Transverse colon (tissue), 4 donors: Measurements from ENCODE around the gene FUZ. TPM values are rescaled to one million over a fixed set of nuclear protein-coding genes. Genes with fewer than 3 reads are reported as not detected.

Experiments
- DNase-seq: peaks from one replicate; pipeline ENCODE4 v3.0.0-alpha.2; 2019
- H3K27ac ChIP-seq, 4 donors: fragments of 200-600 bp; sonication (generic); 2 replicates each; pipeline ENCODE4 v1.5.1; 2016 to 2018; ENCODE audit warnings: inconsistent platforms in 4 of 4
- H3K27me3 ChIP-seq: fragments of 200-600 bp; sonication (generic); 2 replicates; pipeline ENCODE4 v1.5.1; 2017; ENCODE audit warnings: inconsistent platforms
- H3K36me3 ChIP-seq, 4 donors: fragments of 200-600 bp; sonication (generic); 2 replicates each; pipeline ENCODE4 v1.5.1; 2017 to 2019; ENCODE audit warnings: inconsistent platforms in 4 of 4
- H3K4me1 ChIP-seq, 4 donors: fragments of 200-600 bp; sonication (generic); 2 replicates each; pipeline ENCODE4 v1.5.1; 2017 to 2020; ENCODE audit warnings: inconsistent platforms in 4 of 4
- H3K4me3 ChIP-seq, 4 donors: fragments of 200-600 bp; sonication (generic); 1 replicate in 1 of 4; 2 replicates in 3 of 4; pipeline versions ENCODE4 v1.5.1 to v1.6.1; 2017 to 2019; ENCODE audit warnings: inconsistent platforms in 4 of 4
- H3K9me3 ChIP-seq, 2 donors: fragments of 200-600 bp; sonication (generic); 2 replicates each; pipeline ENCODE4 v1.5.1; 2017 to 2019; ENCODE audit warnings: inconsistent platforms in 2 of 2
- CTCF ChIP-seq, 5 experiments: fragments of 200-600 bp in 3 of 5; fragments of 450-650 bp in 2 of 5; sonication (generic) in 3 of 5; IDR thresholded peaks; 1 replicate in 2 of 5; 2 replicates in 3 of 5; pipeline ENCODE4 v1.5.1; 2016 to 2017; ENCODE audit warnings: antibody characterized with exemption in 5 of 5, inconsistent platforms in 3 of 5, mild to moderate bottlenecking in 2 of 5, moderate library complexity in 1 of 5
- EP300 ChIP-seq: sonication (generic); formaldehyde crosslinking; IDR thresholded peaks from one replicate; pipeline ENCODE4 v1.6.1; 2017; ENCODE audit warnings: antibody characterized with exemption, low read depth
- POLR2A ChIP-seq: fragments of 450-650 bp; IDR thresholded peaks from one replicate; pipeline ENCODE4 v1.6.1; 2016; ENCODE audit warnings: antibody characterized with exemption, mild to moderate bottlenecking, moderate library complexity
- POLR2AphosphoS5 ChIP-seq, 3 donors: sonication (generic); formaldehyde crosslinking; IDR thresholded peaks; one replicate each; pipeline ENCODE4 v1.6.1; 2016; ENCODE audit warnings: antibody characterized with exemption in 3 of 3
- WGBS, 2 donors: methylation state at CpG; one replicate each; pipeline ENCODE4 v1.1.5; 2018; ENCODE audit warnings: low coverage in 1 of 2; 5-methylcytosine and 5-hydroxymethylcytosine counted together
- in situ Hi-C, 4 donors: fragments of 200-750 bp; cut with MboI; loops; one replicate each; pipeline versions ENCODE4 v1.15.0 to v1.15.1; 2017; ENCODE audit warnings: low sequenced_read_pairs in 3 of 4, low pct_ligation_motif_present in 1 of 4, low pct_unique_long_range_greater_than_20kb in 1 of 4
- intact Hi-C: fragments of 100-400 bp; cut with DNase I; formaldehyde crosslinking; loops from one replicate; pipeline ENCODE4 v1.15.1; 2023; ENCODE audit warnings: low total_unique reads
- total RNA-seq, 4 donors: library from RNA; depleted of rRNA; stranded (reverse); fragments of >200 nt; gene quantifications; one replicate each; pipeline ENCODE4 v1.1.0, GENCODE V29; 2016

Gene FUZ
- total RNA-seq, 4 donors from 2014 or later = 10.2 to 20.1 (median 13.1) TPM

- intact Hi-C loops = no loop called here
- WGBS, 2 donors = 80 to 100% methylated on average over 2 to 21 of the region's 21 CpGs
- in situ Hi-C loops = loop anchor here in 1 of 4 donors (25.0 kb wide), 1 partner anchor 369 kb away; the partner anchor contains the start of genes RPL13A and RPS11
Measured at GRCh38 chr19:49855676-49856573, 42.8 kb upstream of the FUZ start.

DNA sequence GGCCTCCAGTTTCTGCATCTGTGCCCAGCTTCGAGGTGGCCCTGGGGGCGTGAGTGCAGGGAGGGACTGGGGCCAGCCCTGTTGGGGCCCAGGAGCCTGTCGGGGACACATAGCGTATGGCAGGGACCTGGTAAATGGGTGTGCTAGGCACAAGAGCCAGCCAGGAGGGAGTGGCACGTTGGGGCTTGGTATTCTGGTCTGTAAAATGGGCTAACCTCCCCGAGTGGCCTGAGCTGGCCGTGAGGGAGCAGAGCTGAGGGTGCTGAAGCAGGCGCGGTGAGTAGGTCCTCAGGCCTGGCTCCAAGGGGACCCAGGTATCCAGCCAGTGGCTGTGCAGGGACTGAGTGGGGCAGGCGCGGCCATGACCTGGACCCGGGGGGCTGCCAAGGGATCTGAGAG is 42.2 kb upstream of the FUZ start:
- Histone ChIP-seq H3K4me1 (peaks cover 11 to 21% (median 20%) of the 10 kb centered on the region in 4 donors), H3K27ac (no peak overlapping the region), H3K4me3 (no peak overlapping the region), H3K9me3 (no peaks in the 10 kb centered on the region), H3K27me3 (no peaks in the 10 kb centered on the region), H3K36me3 (peaks cover 0 to 11% (median 2%) of the 10 kb centered on the region in 4 donors)
- TF ChIP-seq CTCF (IDR thresholded peaks at IDR 0.05) (no peak), EP300 (no peak), POLR2AphosphoS5 (IDR thresholded peaks at IDR 0.05) (no peak), POLR2A (no peak)
- no peak for DNase-seq
- 89% methylated on average over 12 of the region's 12 CpGs; no CpG with 5 or more reads in 1 of the 2 donors for WGBS, 2 donors
- in situ Hi-C loops (loop anchor here in 1 of 4 donors (25.0 kb wide), 1 partner anchor 368 kb away; the partner anchor contains the start of genes RPL13A and RPS11), intact Hi-C loops (no loop called here)

More at GRCh38 chr19:49855676-49856573, 42.8 kb upstream of the FUZ start:
- Histone ChIP-seq H3K36me3 (peaks cover 0 to 11% (median 2%) of the 10 kb centered on the region in 4 donors), H3K4me3 (no peak overlapping the region), H3K4me1 (peaks cover 14 to 24% (median 21%) of the 10 kb centered on the region in 4 donors), H3K27ac (no peak overlapping the region), H3K9me3 (no peaks in the 10 kb centered on the region), H3K27me3 (no peaks in the 10 kb centered on the region)
- no peak for DNase-seq
- no peak for TF ChIP-seq POLR2A
- no peak for TF ChIP-seq EP300
- TF ChIP-seq POLR2AphosphoS5 (IDR thresholded peaks at IDR 0.05) = no peak
- TF ChIP-seq CTCF (IDR thresholded peaks at IDR 0.05) = no peak

DNA sequence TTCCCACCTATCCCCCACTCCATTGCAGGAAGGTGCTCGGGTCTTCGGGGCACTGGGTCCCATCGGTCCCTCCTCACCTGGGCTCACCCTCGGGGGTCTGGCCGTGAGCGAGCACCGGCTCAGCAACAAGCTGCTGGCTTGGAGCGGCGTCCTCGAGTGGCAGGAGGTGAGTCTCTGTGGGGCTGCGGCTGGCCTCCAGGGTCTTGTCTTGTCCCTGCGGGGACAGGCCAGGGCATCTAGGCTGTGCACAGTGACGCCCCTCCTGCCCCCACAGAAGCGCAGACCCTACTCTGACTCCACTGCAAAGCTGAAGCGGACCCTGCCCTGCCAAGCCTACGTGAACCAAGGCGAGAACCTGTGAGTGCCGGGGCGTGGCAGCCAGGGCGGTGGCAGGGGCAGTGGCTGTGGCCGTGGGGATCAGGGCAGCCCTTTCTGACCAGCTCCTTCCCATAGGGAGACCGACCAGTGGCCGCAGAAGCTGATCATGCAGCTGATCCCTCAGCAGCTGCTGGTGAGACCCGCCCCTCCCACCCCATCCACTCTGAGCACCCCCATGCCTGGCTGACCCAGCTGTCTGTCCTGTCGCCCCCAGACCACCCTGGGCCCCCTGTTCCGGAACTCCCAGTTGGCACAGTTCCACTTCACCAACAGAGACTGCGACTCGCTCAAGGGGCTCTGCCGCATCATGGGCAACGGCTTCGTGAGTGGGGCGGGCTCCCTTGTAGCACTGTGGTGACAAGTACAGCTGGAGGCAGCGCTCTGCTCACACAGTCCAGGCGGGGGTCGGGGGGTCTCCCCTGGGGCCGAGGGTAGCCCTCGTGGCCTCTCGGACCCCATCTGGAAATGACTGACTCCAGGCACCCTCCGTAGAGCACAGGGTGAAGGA is 41.5 kb upstream of the FUZ start:
- no peak overlapping the region for H3K27ac ChIP-seq
- WGBS, 2 donors = 87% methylated on average over 29 of the region's 39 CpGs; no CpG with 5 or more reads in 1 of the 2 donors
- intact Hi-C loops (loop anchor here (5.0 kb wide), 1 partner anchor 37 kb away; the partner anchor contains the start of gene MED25), in situ Hi-C loops (loop anchor here in 1 of 4 donors (25.0 kb wide), 1 partner anchor 367 kb away; the partner anchor contains the start of genes RPL13A and RPS11)
- H3K9me3 ChIP-seq = no peaks in the 10 kb centered on the region
- DNase-seq = no peak
- H3K4me3 ChIP-seq = no peak overlapping the region
- TF ChIP-seq EP300 = no peak
- TF ChIP-seq CTCF (IDR thresholded peaks at IDR 0.05) = no peak
- no peaks in the 10 kb centered on the region for H3K27me3 ChIP-seq
- H3K36me3 ChIP-seq = peaks cover 0 to 6% (median 2%) of the 10 kb centered on the region in 4 donors
- H3K4me1 ChIP-seq = peaks cover 15 to 28% (median 22%) of the 10 kb centered on the region in 4 donors
